OCI-LY3 (cell line): ENCODE results near the gene TPM3.

ENCODE experiments used
- CTCF ChIP-seq: fragments of 200-600, 300-600 bp; sonication (generic); IDR thresholded peaks from 2 replicates; pipeline ENCODE4 v1.5.1; 2014; ENCODE audit warnings: antibody characterized with exemption, low read length, low read depth
- EZH2phosphoT487 ChIP-seq: fragments of 200-600 bp; shearing (Covaris generic); IDR thresholded peaks from 2 replicates; pipeline ENCODE4 v1.6.1; 2018; ENCODE audit warnings: antibody characterized with exemption, mixed run types, low read depth

GRCh38 chr1:154240294-154240833 lies 48.5 kb upstream of the TPM3 start:
- TF ChIP-seq CTCF = no peak
- no peak for TF ChIP-seq EZH2phosphoT487
